Vagina (tissue), 2 donors: ENCODE results near the gene HADHA.

Experiments
- CTCF ChIP-seq, 3 experiments: fragments of 450-650 bp in 2 of 3; fragments of 200-600 bp in 1 of 3; sonication (generic) in 1 of 3; IDR thresholded peaks; one replicate each; pipeline ENCODE4 v1.5.1; 2017 to 2019; ENCODE audit warnings: antibody characterized with exemption in 3 of 3, mild to moderate bottlenecking in 2 of 3, moderate library complexity in 2 of 3
- POLR2A ChIP-seq, 2 donors: fragments of 450-650 bp; IDR thresholded peaks; one replicate each; pipeline ENCODE4 v1.6.1; 2017; ENCODE audit warnings: antibody characterized with exemption in 2 of 2, mild to moderate bottlenecking in 2 of 2, moderate library complexity in 2 of 2
- POLR2AphosphoS5 ChIP-seq, 2 donors: sonication (generic); formaldehyde crosslinking; IDR thresholded peaks; one replicate each; pipeline ENCODE4 v1.9.0; 2017; ENCODE audit warnings: antibody characterized with exemption in 2 of 2, mild to moderate bottlenecking in 2 of 2, low read depth in 1 of 2; ENCODE audit not compliant: insufficient read depth in 1 of 2

GRCh38 chr2:26273501-26273900 is 29.1 kb upstream of the HADHA start:
- TF ChIP-seq CTCF (IDR thresholded peaks at IDR 0.05) (no peak), POLR2A (IDR thresholded peaks at IDR 0.05) (no peak), POLR2AphosphoS5 (IDR thresholded peaks at IDR 0.05; ENCODE audit: insufficient read depth in 1 of 2, low read depth in 1 of 2) (no peak)
